NOMO-1 (cell line): ENCODE measurements around the gene BMP4.
"Not testable (repeated sequence)": the region's sequence is repeated elsewhere in the genome, so short reads cannot be mapped to it uniquely, and the experiment has no call there.

Source experiments
- DNase-seq, 2 experiments: peaks; one replicate each; lab custom pipeline; 2025; ENCODE audit not compliant: unreplicated experiment in 2 of 2; lab: John Stamatoyannopoulos, UW

Gene BMP4

DNA sequence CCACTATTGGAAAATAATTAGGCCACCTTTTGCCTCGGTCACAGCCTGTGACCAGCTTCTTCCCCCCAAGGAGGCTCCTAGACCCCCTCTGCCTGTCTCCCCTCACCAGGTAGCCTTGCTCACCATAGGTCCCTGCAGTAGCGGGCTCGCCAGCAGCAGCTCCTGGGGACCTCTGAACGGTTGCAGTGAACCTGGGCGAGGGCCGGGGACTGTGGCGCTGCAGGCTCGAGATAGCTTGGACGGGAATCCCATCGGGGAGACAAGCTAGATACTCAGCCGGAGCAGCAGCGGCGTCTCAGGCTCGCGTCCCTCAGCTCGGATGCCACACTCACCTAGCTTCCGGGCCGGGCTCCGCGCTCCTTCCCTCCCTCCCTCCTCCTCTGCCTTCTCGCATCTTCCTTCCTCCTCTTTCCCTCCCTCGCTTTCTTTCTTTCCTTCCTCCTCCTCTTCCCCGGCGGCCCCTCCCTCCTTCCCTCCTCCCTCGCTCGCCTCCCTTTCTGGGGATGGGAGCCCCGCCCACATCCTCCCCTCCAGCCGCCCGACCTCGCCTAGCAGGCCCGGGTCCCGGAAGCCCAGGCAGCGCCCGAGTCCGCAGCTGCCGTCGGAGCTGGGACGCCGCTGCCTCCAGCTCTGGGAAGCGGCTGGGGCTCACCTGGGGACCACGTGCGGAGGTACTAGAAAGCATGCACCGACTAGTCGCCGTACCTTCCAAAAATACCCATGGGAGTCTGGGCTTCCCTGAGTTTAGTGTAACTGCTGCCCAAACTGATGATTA, at the start of gene BMP4:
TSS of gene BMP4 (minus strand) at position 399 of the 775 bp plus-strand sequence. CDS start 4,603 bp downstream, outside the sequence.
- DNase-seq: peak; percentile 11 to 49

DNA sequence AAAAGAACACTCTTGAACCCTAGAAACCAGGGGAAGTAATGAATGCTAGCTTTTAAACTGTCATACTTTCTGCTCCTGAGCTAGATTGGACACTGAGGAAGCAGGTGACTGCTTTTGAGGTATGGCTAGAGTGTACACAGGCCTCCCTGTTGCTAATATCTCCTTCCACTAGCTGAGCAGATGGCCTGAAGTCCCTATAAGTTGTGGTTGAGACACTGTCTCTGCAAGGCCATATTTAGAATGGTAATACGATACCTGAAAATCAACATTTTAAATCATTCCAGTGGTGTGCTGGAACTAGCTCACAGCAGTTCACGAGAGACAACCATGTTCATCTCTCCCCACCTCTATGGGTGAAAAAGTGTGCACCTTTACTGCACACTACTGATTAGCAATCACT, 46.4 kb upstream of the BMP4 start:
- no peak for DNase-seq

DNA sequence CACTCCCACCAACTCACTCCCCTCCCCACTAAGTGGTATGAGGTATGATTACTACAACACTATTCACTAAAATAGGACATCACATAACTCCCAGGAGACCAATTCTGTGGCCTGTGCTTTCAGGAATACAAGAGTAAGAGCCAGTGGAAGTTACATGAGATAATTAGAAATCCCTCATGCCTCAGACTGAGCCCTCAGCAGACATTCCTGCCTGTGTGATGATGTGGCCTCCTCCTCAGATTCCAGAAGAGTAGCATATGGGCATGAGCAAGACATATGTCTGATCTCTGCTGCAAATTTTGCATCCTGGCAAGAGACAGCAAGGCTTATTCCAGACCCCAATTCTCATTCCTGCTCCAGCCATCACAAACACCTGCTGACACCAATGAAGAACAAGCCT, 46.0 kb upstream of the BMP4 start:
- no peak for DNase-seq

DNA sequence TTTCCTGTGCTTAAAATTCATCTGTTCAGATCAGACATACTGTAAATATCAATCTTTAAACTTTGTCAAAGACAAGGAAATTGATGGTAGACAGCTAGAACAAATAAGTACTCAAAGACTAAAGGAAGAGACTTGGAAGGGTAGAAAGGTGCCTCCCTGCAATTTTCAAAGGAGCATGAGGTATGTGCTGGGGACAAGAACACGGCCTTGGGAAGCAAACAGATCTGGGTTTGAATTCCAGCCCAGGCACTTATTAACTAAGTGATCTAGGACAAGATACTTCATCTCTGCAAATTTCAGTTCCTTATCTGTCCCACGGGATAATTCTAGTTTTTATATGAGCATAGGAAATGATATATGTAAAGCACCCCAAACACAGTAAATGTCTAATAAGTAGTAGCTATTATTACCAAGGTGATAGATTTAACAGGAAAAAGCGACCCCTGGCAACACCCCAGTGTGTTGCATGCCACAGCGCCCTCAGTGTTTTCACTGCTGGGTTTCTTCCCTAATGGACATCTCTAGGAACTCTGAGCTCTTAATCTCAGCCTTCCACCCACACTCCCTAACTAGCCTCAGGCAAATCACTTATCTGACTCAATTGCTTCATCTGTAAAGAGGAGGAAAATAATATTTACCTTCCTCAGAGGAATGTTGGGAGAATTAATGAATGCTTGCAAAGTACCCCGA, 44.7 kb upstream of the BMP4 start:
- DNase-seq: no peak

DNA sequence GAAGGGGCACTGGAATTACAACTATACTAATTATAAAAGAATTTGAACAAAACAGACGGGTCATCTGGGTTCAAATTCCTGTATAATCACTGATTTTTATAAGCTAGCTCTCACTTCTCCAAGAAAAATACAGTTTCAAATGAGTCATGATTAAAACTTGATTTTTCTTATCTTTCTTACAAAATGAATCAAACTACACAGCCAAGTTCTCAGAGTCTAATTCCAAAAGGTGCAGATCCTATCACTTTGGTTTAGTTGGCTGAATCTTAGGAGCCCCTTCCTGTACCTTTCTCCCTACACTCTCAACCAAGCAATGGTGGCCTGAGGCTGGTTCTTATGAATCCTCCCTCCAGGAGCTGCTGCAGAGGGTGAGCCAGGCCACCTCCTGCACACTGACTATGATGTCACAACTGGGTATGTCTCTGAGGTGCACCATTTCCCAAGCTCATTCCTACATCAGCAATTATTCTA, 43.8 kb upstream of the BMP4 start:
- DNase-seq: no peak

DNA sequence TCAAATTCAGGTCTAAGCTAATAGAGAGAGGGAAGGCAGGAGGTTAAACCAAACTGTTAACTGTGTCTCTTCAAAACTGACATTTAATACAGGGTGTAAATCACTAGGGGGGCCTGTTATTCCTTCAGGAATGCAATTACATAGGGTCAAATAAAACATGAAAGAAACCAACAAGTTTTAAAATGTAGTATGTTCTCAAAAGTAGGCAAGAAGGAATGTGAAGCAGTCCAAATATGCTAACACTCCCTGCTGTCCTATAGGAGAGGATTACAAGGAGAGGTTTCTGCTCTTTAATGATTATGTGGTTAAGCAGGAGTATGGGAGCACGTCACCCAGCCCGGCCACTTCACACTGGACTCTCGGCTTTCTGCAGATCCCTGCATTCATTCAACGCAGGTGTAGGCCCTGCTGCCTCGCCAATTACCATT, 42.5 kb upstream of the BMP4 start:
- DNase-seq: no peak

DNA sequence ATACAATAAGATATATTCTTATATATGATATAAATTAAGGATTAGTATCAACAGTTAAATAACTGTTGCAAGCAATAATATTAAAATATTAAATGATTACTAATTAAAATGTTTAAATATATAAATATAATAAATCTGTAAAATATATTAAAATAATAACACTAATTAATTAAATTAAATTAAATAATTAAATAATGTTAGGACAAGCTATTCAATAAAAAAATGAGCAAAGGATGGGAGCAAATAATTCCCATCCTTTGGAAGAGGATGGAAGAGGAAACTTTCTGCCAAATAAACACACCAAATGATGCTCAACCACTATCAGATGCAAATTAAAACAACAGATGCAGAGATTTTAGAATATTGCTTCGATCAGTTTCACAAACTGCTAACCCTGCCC, 39.4 kb upstream of the BMP4 start:
- DNase-seq: no peak

DNA sequence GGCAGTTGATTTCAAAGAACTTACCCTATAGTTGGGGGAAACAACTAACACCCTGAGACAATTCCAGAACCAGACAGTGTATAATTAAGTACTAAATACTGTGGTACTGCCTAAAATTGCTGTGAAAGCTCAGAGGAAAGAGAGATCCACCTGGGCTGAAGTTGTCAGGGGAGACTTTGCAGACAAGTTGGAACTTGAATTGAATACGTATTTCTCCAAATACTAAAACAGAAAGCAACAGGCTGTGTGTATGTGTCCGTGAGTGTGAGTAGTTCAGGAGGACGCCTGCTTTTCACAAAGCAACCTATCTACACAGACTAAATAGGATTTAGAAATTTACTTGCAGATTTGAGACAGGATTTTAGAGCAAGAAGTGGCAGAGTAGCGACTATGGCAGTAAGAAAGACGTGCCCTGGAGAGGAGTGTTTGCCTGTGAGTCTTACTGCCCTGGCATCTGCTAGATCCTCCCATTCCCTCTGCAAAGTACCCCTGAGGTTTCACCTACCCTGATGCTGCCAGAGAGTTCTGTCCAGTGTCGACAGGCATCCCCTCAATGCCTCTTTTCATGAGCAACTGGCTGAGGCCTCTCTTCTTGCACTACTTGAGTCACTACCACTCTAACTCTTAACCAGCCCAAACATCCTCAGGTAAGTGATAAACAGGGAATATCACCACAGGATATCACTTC, 37.4 kb upstream of the BMP4 start:
- DNase-seq: no peak

DNA sequence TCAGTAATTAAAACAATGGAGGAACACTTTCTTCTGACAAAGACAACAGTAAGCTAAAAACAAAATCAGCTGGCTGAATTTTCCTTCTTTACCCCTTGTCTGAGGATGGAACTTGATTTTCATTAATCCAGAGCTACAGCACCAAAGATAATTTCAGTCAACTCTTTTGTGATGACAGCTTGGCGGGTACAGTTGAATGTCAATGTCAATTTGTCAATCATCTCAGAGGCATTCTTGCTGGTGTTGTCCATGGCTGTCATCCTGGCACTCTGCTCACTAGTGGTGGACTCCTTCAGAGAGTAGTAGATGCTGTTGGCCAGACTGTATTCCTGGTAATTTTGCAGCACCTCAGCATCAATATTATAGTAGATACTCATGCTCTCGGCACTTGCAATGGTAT, 34.4 kb upstream of the BMP4 start:
- DNase-seq: no peak

DNA sequence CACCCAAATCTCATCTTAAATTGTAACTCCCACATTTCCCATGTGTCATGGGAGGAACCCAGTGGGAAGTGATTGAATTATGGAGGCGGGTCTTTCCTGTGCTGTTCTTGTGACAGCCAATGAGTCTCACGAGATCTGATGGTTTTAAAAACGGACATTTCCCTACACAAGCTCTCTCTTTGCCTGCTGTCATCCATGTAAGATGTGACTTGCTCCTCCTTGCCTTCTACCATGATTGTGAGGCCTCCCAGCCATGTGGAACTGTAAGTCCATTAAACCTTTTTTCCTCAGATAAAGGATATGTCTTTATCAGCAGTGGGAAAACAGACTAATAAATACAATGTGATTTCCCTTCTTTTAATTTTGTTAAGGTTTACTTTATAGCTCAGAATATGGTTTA, 30.1 kb upstream of the BMP4 start:
- DNase-seq: not testable (repeated sequence)

DNA sequence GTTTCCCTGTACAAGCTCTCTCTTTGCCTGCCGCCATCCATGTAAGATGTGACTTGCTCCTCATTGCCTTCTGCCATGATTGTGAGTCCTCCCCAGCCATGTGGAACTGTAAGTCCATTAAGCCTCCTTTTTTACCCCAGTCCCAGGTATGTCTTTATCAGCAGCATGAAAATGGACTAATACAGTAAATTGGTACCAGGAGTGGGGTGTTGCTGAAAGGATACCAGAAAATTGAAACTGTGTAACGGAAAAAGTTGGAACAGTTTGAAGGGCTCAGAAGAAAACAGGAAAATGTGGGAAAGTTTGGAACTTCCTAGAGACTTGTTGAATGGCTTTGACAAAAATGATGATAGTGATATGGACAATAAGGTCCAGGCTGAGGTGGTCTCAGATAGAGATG, 28.3 kb upstream of the BMP4 start:
- not testable (repeated sequence) for DNase-seq

DNA sequence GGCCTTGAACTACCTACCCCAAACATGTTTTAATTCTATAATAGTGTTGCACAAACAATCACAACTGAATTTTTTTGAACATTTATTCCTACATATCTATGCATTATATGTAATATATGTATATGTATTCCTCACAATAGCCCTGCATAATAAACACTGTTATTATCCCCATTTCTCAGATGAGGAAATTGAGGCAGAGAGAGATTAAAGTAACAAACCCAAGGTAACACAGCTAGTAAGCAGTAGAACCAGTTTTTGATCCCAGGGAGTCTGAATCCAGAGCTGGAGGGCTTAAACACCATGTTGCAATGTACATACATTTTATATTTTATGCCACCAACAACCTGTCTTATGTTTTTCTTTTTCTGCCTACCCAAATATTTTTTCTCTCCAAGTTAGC, 26.5 kb upstream of the BMP4 start:
- DNase-seq: no peak

DNA sequence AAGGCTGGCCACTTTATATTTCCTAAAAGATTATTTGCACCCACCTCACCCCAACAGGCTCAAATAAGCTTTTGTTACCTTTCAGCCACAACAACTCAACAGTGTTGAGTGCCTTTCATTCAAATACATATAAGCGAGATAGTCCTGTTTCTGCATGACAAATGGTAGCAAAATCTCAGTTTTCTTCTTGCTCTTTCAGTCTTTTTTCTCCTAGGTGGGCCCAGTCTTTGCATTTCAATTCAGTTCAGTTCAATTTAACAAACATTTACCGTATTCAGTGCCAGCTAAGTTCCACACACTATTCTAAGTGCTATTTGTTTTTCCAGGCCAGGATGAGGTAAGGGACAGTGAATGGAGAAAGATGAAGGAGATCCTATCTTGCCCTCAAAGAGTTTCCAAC, 25.9 kb upstream of the BMP4 start:
- no peak for DNase-seq

DNA sequence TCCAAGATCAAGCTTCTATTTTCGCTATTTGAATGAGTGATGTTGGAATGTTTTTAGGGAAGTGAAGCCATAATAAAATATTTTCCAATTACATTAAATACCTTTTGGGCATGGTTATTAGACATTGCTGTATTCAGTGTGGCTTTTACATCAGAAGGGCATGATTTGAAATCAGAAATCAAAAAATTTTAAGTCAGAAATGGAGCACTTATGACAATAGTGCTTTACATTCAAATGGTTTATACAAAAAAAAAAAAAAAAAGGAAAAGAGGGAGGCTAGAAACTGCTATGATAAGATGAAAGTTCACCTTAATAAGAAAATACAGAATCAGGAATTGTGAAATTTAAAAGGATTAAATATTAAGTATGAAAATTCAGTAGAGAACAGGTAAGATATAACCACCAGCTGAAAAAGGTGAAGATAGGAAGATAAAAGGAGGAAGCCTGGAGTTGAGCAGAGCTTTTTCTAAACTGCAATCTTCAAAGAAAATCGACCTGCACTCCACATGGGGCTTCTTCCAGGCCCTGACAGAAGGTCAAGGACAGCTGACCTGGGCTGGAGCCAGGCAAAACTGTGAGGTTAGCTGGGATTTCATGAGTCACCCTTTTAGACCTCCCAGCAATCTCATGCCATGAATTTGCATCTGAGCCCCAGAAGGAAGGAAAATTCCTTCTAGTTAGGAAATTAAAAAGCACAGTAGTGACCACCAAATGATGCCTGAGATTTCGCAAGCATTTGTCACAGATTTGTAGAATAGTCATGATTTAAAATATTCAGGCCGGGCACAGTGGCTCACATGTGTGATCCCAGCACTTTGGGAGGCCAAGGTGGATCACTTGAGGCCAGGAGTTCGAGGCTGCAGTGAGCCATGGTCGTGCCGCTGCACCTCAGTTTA, 23.4 kb upstream of the BMP4 start:
- no peak for DNase-seq

DNA sequence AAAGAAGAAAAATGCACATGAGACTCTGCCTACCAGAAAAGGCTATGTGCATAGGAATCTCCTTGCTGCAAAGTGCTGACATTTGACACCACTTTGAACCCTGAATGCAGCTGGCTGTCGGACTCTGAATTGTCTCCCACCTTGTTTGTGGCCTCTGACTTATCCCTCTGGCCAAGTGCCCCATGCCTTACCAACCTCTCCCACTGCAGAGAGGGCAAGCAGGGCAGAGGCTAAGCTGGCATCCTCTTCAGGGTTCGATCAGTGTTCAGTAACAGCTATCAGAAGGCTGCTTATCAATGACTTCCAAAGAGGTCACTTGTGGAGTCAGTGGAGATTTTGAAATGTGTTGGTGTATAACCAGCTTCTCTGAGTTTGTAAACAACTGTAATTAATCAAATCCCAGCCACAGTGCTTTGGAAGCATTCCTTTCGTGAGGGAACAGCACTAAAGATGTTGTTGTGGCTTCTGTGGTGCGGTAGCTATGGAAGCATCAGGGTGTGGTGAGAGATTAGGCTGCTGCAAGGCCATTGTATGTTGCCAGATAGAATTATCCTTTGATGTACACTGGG, 22.6 kb upstream of the BMP4 start:
- no peak for DNase-seq

DNA sequence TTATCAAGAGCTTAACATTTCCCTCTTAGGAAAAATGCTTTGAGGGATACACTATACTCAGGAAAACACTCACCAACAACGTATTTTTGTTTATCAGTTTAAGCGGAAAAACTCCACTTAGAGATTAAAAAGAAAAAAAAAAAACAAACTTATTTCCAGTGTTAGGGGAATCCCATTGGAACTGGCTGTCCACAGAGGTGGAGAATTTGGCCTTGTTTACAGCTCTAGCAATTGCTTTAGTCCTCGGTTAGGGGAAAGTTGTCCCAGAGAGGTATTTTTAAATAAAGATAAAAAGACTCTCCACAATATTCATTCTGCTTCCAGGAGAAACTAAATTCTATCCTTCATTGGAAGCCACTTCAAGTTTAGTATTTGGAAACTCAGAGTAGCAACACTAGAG, 21.6 kb upstream of the BMP4 start:
- DNase-seq: no peak

DNA sequence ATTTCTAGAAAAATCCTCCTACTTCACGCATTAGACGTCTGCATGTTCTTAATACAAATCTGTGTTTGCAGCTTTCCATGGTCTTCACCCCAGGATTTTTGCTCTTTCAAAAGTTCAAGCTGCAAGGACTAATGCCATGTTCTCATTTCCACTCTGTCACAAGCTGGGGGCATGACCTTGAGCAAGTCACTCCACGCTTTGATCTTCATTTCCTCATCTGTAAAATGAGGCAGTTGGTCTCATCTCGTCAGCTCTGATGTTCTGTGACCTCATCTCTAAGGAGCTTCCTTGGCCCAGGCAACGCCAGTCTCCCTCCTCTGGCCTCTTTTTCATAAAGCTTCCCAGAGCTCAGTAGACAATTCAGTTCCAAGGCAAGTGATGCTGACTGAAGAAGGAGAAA, 18.8 kb upstream of the BMP4 start:
- DNase-seq: peak in 1 of 2 experiments; percentile 27

DNA sequence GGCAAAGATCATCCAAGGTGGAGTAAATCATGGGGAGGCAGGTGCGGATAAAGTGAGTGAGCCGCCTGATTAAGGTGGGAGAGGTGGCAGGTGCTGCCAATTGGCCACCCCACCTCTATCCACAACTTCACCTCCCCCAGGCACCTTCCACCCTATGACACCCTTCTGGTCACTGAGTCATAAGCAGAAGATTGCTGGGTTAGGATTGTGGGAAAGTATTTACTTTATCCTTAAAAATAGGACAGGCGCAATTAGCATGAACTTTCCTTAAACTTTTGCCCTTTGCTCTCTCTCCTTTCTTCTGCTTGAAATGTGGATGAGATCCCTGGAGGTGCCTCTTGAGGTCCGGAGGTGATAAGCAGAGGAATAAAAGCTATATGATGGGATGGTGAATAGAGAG, 14.9 kb upstream of the BMP4 start:
- DNase-seq: no peak

DNA sequence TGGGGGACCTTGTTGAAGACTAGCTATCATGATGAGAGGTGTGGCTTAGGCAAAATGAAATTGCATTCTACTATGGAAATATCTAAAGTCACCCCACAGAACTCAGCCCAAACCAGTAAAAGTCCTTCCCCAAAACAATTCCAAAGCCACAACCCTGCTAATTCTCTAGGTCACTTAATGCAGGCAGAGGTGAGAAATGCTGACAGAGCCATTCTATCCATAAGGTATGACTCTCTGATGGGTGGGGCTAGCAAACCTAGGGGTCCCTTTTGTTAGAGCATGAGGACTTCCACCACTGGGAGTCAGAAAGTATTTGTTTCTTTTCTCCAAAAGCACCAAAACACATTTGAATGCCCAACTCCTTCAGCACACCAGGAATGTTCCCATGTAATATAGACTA, 12.7 kb upstream of the BMP4 start:
- DNase-seq: no peak

DNA sequence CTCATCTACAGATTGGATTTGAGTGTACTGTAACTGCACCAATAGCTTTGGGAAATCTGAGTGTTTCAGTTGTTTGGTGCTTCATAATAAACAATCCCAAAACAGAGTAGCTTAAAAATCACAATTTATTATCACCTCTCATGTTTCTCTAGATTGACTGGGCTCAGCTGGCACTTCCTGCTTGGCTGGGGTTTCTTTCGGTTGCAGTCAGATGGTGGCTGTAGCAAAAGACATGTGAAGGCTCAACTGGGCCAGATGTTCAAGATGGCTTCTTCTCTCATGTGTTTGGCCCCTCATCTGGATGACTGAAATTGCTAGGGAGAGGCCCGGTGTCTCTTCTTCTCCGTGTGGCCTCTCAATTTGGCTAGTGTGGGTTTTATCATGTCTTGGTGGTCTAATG, 12.1 kb upstream of the BMP4 start:
- no peak for DNase-seq
